Superior temporal gyrus (tissue), 1 donor: ENCODE results near the gene SPN.
A peak's percentile ranks its signal among the peaks of the same experiment; 100 is the strongest.
"Not testable (repeated sequence)": the region's sequence is repeated elsewhere in the genome, so short reads cannot be mapped to it uniquely, and the experiment has no call there.

Experiments
- DNase-seq: peaks from one replicate; pipeline ENCODE4 v3.0.0-alpha.2; 2016; ENCODE audit errors: extremely low spot score

SPN gene

DNA sequence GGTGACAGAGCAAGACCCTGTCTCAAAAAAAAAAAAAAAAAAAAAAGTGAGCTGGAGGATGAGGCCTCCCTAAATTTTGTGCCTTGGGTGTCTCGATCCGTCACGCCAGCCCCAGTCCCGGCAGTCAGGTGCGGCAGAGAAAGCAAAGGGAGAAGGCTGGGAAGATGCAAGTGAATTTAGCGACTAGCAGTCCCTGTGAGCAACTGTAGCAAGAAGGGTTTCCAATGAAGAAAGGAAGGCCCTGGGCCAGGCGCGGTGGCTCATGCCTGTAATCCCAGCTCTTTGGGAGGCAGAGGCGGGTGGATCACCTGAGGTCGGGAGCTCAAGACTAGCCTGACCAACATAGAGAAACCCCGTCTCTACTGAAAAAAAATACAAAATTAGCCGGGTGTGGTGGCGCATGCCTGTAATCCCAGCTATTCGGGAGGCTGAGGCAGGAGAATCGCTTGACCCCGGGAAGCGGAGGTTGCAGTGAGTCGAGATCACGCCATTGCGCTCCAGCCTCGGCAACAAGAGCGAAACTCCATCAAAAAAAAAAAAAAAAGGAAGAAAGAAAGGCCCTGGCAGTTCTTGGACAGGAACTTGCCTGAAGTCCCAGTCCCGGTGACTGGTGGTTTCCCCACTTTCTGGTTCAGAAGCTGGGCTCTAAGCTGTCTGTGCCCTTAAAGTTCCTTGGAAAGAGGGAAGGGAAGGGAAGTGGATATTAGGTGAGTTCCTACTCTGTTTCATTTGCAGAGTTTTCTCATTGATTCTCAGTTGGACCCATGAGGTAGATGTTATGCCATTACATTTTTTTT lies 14.1 kb downstream of the SPN start:
- no peak for DNase-seq

DNA sequence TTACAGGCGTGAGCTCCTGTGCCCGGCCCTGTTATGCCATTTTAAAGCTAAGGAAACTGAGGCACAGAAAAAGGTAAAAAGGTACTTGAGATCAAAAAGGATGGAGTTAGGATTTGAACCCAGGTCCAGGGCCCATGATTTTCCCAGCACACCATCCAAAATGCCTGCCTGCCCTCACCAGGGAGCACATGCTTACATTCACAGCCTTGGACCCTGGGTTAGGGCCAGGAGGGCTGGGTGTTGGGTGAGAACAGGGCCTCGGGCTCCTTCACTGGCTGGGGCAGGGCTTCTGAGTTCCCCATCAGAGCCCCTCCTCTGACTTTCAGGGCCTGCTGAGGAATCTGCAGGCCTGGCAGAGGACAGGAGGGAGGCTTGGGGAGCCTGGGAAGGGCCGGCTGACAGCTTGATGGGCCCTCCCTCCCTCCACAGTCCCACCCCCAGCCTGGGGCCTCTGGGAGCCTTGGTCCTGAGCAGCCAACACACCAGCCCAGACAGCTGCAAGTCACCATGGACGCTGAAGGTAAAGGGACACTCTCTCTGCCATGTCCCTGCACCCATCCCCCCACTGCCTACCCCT lies 15.7 kb downstream of the SPN start, which contains the start of gene QPRT:
Gene QPRT, plus strand, starts transcription at position 490 of the 577 bp plus-strand sequence. Its CDS starts 18 bp downstream, at position 508.
- peak; percentile 13 for DNase-seq

DNA sequence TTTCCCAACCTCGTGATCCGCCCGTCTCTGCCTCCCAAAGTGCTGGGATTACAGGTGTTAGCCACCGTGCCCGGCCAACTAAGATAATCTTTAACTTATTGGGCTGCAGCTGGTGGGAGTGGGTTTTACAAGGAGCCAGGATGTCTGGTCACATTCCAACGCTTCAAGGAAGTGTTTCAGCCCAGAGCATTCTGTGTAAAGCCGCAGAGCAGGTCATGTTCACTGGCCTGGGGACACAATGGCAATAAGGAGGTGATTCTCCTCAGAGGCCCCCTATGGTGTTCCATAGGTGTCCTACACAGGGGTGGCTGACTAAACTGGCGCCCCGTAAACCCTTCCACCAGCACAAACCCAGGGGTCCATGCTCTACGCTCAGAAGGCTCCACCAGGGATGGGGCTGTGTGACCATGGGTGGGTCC lies 17.1 kb downstream of the SPN start:
- no peak for DNase-seq

DNA sequence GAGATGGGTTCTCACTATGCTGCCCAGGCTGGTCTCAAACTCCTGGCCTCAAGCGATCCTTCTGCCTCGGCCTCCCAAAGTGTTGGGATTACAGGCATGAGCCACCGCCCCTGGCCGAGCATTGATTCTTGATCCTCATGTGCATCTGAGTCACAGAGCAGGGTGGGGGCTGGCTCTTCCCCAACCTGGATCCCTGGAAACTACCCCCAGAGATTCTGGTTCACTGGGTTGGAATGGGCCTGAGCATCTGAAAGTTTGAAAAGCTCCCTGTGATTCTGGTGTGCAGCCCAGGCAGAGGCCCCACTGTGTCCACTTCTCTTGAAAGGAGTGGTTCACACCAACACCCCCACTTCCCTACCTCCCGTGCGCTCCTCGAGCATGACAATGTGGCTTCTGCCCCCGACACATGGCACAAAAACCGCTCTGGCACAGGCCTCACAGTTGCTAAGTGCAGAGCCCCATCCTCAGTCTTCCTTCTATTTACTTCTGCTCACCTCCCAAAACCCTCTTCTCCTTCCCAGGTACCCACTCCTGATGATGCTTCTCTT lies 20.6 kb downstream of the SPN start:
- DNase-seq: no peak

DNA sequence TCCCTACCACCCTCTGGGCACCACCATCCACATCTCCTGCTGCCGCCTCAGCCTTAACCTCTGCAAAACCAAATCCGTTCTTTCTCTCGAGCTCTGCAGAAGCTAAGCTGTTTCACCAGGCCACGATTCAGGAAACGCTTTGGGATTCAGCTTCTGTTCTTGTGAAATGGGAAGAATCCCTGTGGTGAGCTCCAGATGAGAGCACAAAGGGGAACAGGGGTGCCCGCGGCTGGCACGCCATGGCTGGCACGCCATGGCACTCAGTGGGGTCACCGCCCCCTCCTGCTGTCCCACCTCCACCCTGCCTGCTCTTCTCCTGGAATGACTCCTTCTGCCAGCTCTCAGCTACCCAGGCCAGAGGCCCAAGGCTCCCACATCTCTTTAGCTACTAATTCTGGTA lies 21.6 kb downstream of the SPN start:
- no peak for DNase-seq

DNA sequence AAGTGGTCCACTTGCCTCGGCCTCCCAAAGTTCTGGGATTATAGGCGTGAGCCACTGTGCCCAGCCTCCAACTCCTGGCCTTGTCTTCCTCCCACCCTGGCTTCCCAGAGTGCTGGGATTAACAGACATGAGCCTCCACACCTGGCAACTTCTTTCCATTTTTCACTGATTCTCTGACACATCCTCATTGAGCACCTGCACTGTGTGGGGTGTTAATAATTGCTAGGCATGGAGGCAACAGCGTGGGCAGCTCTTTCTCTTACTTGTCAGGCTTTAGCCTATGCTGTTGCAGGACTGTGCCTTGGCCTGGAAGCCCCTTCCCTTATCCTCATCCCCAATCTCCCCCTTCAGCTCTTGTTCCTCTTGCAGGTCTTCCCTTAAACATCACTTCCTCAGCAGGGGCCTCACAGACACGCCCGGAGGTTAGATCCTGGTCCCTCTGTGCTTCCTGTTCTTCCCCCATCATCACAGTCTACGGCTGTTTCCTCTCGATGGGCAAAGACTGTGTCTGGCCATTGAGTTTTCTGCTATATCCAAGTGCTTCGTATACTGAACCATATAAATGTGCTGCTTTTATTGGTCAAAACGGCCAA lies 23.8 kb downstream of the SPN start:
- no peak for DNase-seq

DNA sequence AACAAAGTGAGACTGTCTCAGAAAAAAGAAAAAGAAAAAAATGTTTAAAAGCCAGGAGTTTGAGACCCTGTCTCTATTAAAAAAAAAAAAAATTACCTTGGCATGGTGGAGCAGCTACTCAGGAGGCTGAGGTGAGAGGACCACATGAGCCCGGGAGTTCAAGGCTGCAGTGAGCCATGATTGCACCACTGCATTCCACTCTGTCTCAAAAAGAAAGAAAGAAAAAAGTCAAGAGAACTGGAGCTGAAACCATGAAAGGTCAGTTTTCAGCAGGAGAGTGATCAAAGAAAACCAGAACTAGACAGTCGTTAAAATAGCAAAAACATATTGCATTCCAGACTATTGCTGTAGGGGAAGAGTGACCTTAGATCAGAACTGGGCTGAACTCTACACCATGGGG lies 24.7 kb downstream of the SPN start:
- no peak for DNase-seq

DNA sequence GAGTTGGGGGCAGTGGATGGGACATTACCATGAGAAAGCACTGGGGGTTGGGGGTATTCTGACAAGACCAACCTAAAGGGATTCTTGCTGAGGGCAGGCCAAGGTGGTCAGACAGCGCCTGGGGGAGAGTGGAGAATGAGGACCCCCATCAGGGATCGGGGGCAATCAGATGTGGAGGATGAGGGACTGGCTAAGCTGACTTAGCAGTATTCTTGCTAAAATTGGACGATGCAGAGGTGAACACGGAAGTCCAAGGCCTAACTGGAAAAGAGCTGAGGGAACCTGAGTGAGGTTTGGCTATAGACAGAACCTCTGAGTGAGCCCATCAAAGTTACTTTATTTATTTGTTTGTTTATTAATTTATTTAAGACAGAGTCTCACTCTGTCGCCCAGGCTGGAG lies 25.1 kb downstream of the SPN start:
- no peak for DNase-seq

DNA sequence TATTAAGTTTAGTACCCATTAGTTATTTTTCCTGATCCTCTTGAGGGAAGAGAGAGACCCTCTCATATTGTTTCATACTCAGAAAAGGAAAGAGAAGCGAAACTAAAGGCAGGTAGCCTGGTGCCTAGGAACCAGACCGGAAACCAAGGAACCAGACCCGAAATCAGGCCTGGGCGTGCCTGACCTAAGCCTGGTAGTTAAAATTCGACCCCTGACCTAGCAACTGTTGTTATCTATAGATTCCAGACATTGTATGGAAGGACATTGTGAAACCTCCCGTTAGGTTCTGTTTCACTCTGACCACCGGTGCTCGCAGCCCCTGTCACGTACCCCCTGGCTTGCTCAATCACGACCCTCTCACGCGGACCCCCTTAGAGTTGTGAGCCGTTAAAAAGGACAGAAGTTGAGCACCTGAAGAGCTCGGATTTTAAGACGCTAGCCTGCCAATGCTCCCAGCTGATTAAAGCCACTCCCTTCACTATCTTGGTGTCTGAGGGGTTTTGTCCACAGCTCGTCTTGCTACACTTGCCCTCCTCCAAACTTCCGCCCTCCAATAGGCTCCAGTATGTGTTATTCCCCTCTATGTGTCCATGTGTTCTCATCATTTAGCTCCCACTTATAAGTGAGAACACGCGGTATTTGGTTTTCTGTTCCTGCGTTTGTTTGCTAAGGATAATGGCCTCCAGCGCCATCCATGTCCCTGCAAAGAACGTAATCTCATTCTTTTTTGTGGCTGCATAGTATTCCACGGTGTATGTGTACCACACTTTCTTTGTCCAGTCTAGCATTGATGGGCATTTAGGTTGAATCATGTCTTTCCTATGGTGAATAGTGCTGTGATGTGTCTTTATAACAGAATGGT lies 26.7 kb downstream of the SPN start:
- not testable (repeated sequence) for DNase-seq

DNA sequence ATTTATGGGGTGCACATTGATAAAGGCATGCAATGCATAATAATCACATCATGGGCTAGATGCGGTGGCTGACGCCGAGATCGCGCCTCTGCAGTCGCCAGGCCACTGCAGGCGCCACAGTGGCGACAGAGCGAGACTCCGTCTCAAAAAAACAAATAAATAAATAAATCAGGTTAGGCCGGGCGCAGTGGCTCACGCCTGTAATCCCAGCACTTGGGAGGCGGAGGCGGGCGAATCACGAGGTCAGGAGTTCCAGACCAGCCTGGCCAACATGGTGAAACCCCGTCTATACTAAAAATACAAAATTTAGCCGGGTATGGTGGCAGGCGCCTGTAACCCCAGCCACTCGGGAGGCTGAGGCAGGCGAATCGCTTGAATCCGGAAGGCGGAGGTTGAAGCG lies 29.6 kb downstream of the SPN start:
- DNase-seq: not testable (repeated sequence)

DNA sequence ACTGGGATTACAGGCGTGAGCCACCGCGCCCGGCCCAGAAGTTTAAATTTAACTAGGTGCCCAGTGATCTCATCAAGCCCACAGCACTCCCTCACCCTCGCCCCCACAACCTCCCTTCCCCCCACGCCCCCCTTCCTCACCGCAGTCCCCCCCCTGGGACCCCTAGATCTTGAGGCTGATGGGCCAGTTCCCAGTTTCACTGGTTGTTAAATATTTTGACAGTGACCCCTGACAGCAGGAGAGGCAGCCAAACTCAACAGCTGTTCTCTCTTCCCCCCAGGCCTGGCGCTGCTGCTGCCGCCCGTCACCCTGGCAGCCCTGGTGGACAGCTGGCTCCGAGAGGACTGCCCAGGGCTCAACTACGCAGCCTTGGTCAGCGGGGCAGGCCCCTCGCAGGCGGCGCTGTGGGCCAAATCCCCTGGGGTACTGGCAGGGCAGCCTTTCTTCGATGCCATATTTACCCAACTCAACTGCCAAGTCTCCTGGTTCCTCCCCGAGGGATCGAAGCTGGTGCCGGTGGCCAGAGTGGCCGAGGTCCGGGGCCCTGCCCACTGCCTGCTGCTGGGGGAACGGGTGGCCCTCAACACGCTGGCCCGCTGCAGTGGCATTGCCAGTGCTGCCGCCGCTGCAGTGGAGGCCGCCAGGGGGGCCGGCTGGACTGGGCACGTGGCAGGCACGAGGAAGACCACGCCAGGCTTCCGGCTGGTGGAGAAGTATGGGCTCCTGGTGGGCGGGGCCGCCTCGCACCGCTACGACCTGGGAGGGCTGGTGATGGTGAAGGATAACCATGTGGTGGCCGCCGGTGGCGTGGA lies 31.5 kb downstream of the SPN start:
- no peak for DNase-seq

DNA sequence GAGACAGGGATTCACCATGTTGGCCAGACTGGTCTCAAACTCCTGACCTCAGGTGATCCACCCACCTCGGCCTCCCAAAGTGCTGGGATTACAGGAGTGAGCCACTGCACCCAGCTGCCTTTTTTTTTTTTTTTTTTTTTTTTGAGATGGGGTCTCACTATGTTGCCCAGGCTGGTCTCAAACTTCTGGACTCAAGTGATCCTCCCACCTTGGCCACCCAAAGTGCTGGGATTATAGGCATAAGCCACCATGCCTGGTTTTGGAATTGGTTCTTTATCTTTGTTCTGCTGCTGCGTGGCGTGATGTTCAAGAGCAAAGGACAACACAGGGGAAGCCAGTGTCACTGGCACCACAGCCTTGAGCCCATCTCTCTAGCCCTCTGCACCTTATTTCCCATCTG lies 32.6 kb downstream of the SPN start:
- not testable (repeated sequence) for DNase-seq

DNA sequence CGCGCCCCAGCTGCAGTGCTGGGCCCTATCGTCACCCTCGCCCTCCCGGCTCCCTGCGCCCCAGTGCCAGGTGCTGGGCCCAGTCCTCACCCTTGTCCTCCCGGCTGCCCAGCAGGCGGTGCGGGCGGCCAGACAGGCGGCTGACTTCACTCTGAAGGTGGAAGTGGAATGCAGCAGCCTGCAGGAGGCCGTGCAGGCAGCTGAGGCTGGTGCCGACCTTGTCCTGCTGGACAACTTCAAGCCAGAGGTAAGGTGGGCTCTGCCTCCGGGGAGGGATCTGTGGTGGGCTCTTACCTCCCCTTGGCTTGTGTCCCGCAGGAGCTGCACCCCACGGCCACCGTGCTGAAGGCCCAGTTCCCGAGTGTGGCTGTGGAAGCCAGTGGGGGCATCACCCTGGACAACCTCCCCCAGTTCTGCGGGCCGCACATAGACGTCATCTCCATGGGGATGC lies 33.9 kb downstream of the SPN start:
- no peak for DNase-seq

DNA sequence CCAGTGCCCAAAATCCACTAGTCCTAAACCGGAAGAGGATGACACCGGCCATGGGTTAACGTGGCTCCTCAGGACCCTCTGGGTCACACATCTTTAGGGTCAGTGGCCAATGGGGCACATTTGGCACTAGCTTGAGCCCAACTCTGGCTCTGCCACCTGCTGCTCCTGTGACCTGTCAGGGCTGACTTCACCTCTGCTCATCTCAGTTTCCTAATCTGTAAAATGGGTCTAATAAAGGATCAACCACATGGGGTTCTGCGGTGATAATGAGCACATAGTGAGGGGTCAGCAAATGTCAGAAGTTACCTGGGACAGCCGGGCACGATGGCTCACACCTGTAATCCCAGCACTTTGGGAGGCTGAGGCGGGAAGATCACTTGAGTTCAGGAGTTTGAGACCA lies 34.3 kb downstream of the SPN start:
- no peak for DNase-seq

DNA sequence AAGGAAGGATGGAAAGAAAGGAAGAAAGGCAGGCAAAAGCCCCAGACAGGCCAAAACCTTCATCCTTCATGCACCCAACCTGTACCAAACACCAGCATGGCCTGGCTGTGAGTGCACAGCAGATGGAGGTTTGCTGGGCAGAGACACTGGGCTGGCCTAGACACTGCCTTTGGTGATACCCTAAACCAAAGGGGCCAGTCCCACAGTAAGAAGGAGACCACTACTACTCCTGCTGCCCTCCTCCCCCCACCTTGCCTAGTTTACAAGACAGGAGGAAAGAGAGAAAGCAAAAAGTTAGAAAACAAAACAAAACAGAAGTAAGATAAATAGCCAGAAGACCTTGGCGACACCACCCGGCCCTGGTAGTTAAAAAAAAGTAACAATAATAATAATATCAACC lies 35.0 kb downstream of the SPN start:
- DNase-seq: no peak

DNA sequence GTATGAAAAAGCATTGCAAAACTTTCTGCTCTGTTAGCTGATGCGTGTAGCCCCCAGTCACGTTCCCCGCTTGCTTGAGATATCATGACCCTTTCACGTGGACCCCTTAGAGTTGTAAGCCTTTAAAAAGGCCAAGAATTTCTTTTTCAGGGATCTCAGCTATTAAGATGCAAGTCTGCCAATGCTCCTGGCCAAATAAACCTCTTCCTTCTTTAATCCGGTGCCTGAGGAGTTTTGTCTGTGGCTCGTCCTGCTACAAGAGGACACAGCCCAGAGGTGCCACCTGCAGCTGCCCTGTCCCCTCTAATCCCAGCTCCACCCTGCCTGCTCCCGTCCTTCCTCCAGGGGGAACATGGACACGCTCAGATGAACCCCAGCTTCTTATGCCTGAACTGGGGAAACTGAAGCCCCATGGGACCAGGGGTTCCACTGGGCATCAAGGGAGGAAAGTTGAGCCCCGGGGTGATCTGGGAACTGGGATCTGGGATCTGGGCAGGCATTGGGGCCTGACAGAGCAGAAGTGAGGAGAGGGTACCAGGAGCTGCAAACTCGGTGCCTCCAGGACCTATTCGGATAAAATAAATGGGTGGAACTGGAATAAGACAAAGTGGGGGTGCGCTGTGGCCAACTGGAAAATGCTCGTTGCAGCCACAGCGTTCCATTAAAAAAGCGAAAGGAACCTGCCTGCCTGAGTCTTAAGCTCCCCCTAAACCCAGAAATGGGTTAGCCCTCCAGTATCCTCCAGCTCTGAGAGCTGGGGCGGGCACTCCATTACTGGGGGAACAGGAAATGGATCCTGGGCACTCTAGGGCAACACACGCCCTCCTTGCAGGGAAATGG lies 35.7 kb downstream of the SPN start:
- DNase-seq: no peak

DNA sequence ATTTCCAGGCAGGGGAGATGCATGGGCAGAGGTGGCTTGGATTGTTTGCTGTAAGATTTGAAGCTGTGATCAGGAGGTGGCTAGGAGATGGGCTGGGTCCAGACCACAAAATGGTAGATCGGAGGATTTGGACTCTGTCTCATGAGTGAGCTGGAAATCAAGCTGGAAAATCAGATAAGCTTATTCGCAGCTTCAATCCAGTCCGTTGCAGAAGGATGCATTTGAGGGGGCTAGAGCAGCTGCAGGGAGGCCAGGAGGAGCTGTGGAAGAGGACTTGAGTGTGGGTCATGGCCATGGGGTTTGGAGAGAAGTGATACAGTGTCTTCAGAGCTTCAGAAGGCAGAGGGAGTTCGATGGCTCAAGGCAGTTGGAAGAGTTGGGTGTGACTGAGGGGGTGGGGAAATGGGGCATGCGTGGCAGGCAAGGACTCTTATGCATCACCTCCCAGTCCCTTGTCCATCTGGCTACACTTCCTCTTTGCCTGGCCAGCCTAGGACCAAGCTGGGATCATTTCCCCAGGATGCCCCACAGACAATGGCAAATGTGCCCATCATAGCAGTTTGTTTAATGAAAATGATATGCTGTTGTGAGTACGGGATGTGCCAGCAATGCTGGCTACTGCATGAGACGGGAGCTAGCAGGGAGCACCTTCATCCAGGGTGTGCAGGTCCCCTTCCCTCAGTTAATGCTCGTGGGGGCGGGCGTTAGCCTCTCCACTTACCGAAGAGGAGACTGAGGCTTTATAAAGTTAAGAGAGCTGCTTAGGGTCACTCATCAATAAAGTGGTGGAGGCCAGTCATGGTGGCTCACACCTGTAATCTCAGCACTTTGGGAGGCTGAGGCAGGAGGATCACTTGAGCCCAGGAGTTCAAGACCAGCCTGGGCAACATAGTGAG lies 36.5 kb downstream of the SPN start:
- DNase-seq: no peak

DNA sequence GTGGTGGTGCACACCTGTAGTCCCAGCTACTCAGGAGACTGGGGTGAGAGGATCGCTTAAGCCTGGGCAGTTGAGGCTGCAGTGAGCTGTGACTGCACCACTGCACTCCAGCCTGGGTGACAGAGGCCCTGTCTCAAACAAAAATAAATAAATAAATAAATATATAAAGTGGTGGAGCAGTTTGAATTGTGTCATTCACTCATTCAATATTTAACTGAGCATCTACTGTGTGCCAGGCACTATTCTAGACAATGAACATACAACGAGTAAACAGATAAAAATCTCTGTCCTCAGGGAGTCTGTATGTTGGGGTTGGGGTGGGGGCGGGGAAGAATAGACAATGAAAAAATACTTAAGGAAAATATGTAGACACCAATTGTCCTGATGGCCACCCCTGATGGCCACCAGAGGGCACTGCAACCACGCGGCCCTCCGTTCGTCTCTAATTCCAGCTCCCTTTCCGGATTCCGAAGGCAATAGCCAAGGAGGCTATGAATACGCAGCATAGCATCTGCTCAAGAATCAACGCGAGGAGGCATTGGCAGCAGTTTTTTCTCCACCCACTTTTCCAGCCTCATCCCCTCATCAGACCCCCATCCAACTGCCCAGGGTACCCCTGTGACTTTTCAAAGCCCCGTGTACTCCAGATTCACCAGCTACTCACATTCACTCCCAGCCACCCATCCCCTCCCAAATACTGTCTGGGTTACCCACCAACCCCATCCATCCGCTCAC lies 37.4 kb downstream of the SPN start:
- peak; percentile 69 for DNase-seq
